Endothelial cell of umbilical vein (primary cell): ENCODE data around the gene GSE1. TPM values are rescaled to one million over a fixed set of nuclear protein-coding genes. Genes with fewer than 3 reads are reported as not detected.

Source experiments
- BruUV-seq: library from RNA; stranded (reverse); fragments of 400-500 nt; replicated peaks from 2 replicates; lab custom pipeline; 2021; lab: Mats Ljungman, UMichigan
- CTCF ChIA-PET: fragments of 300-600, 350-600 bp; sonication (Branson Sonifier 250); formaldehyde crosslinking; loops from one replicate; lab custom pipeline; 2021; ENCODE audit warnings: antibody characterized with exemption, inconsistent platforms; lab: Charles Lee
- POLR2A ChIA-PET: fragments of 300-600, 350-600 bp; sonication (Branson Sonifier 250); formaldehyde crosslinking; loops from one replicate; lab custom pipeline; 2021; ENCODE audit warnings: antibody characterized with exemption, inconsistent platforms; lab: Charles Lee
- DNase-seq: peaks from one replicate; pipeline ENCODE4 v3.0.0-alpha.2; 2011; ENCODE audit warnings: low read depth, low spot score
- FAIRE-seq: peaks from 2 replicates; lab custom pipeline; 2011; peaks lifted over from hg19 to GRCh38; lab: Jason Lieb, UNC
- H2AFZ ChIP-seq: 2 replicates; pipeline ENCODE4 v1.6.0; 2012; ENCODE audit warnings: low read depth, low read length, control low read depth, inconsistent platforms
- H3K27ac ChIP-seq: 2 replicates; pipeline ENCODE4 v1.5.1; 2011; ENCODE audit warnings: low read depth, mild to moderate bottlenecking, control low read depth, low read length, moderate library complexity; ENCODE audit not compliant: insufficient read depth
- H3K27me3 ChIP-seq, 2 experiments: 2 replicates each; pipeline versions ENCODE4 v1.6.0 to v1.6.1; 2011; ENCODE audit warnings: low read length in 2 of 2, mixed read lengths in 1 of 2; ENCODE audit not compliant: control insufficient read depth in 2 of 2, insufficient read depth in 2 of 2
- H3K36me3 ChIP-seq, 2 experiments: 2 replicates in 1 of 2; 3 replicates in 1 of 2; pipeline ENCODE4 v1.5.1; 2011; ENCODE audit warnings: low read length in 2 of 2, mild to moderate bottlenecking in 1 of 2, moderate library complexity in 1 of 2; ENCODE audit not compliant: control insufficient read depth in 2 of 2, insufficient read depth in 2 of 2; ENCODE audit errors: extremely low read depth in 1 of 2
- H3K4me1 ChIP-seq: 3 replicates; pipeline ENCODE4 v1.5.1; 2011; ENCODE audit warnings: mild to moderate bottlenecking, low read length; ENCODE audit not compliant: control insufficient read depth, insufficient read depth; ENCODE audit errors: extremely low read depth
- H3K4me2 ChIP-seq: 2 replicates; pipeline ENCODE4 v1.6.1; 2011; ENCODE audit warnings: low read length, control low read depth, mixed read lengths; ENCODE audit not compliant: insufficient read depth
- H3K4me3 ChIP-seq, 3 experiments: fragments of 200-600 bp in 1 of 3; sonication (generic), shearing (Covaris generic) in 1 of 3; replicated peaks in 1 of 3; 2 replicates each; pipeline ENCODE4 v1.5.1; 2011 to 2016; ENCODE audit warnings: control low read depth in 3 of 3, low read length in 3 of 3, mild to moderate bottlenecking in 2 of 3, inconsistent platforms in 1 of 3, low read depth in 1 of 3, moderate library complexity in 1 of 3; ENCODE audit not compliant: insufficient read depth in 1 of 3
- H3K79me2 ChIP-seq: 2 replicates; pipeline ENCODE4 v1.6.0; 2012; ENCODE audit warnings: low read length, inconsistent platforms; ENCODE audit not compliant: control insufficient read depth, insufficient read depth
- H3K9ac ChIP-seq: replicated peaks from 2 replicates; pipeline ENCODE3; 2011; ENCODE audit warnings: low read length, control low read depth; ENCODE audit not compliant: insufficient read depth; ENCODE audit errors: extremely low read depth
- H3K9me1 ChIP-seq: replicated peaks from 3 replicates; pipeline ENCODE4 v1.6.0; 2011; ENCODE audit warnings: mild to moderate bottlenecking, low read length; ENCODE audit not compliant: control insufficient read depth, insufficient read depth; ENCODE audit errors: extremely low read depth
- H3K9me3 ChIP-seq: replicated peaks from 2 replicates; pipeline ENCODE4 v1.5.1; 2012; ENCODE audit warnings: low read length, inconsistent platforms; ENCODE audit not compliant: control insufficient read depth, insufficient read depth
- H4K20me1 ChIP-seq: replicated peaks from 2 replicates; pipeline ENCODE3; 2011; ENCODE audit warnings: mild to moderate bottlenecking, low read length; ENCODE audit not compliant: control insufficient read depth, insufficient read depth; ENCODE audit errors: extremely low read depth
- CTCF ChIP-seq, 2 donors: IDR thresholded peaks; 1 replicate in 1 of 2; 2 replicates in 1 of 2; pipeline ENCODE4 v1.5.1; 2011; ENCODE audit warnings: low read length in 2 of 2, mild to moderate bottlenecking in 2 of 2, moderate library complexity in 2 of 2, control low read depth in 1 of 2, inconsistent platforms in 1 of 2, low read depth in 1 of 2; ENCODE audit not compliant: insufficient read depth in 1 of 2; ENCODE audit errors: extremely low read depth in 1 of 2
- EZH2 ChIP-seq: IDR thresholded peaks from 2 replicates; pipeline ENCODE4 v1.6.1; 2012; ENCODE audit warnings: borderline replicate concordance, low read depth, mild to moderate bottlenecking, moderate library complexity, low read length, inconsistent platforms; ENCODE audit not compliant: severe bottlenecking
- FOS ChIP-seq: IDR thresholded peaks from 2 replicates; pipeline ENCODE4 v1.6.1; 2011; ENCODE audit warnings: mild to moderate bottlenecking, low read length, moderate library complexity, borderline replicate concordance; ENCODE audit not compliant: insufficient read depth
- GATA2 ChIP-seq: IDR thresholded peaks from 2 replicates; pipeline ENCODE4 v1.7.0; 2011; ENCODE audit warnings: low read depth, mild to moderate bottlenecking, moderate library complexity, mixed read lengths, low read length; ENCODE audit not compliant: insufficient read length, insufficient read depth
- JUN ChIP-seq: IDR thresholded peaks from 2 replicates; pipeline ENCODE4 v1.6.1; 2011; ENCODE audit warnings: borderline replicate concordance, low read depth; ENCODE audit not compliant: insufficient read length, insufficient read depth
- MAX ChIP-seq: IDR thresholded peaks from 2 replicates; pipeline ENCODE4 v1.6.1; 2011; ENCODE audit not compliant: insufficient read depth, insufficient read length
- MYC ChIP-seq: IDR thresholded peaks from one replicate; pipeline ENCODE4 v1.6.1; 2011; ENCODE audit warnings: mild to moderate bottlenecking, low read depth, low read length
- POLR2A ChIP-seq: IDR thresholded peaks from 2 replicates; pipeline ENCODE4 v1.6.1; 2012; ENCODE audit warnings: low read depth, mild to moderate bottlenecking, control low read depth, low read length
- POLR2AphosphoS5 ChIP-seq: IDR thresholded peaks from 2 replicates; pipeline ENCODE4 v1.6.1; 2012; ENCODE audit warnings: low read depth, mild to moderate bottlenecking, control low read depth, low read length, moderate library complexity; ENCODE audit not compliant: insufficient read depth
- dilution Hi-C: fragments of 300-500 bp; cut with MboI; formaldehyde crosslinking; loops from one replicate; pipeline ENCODE4 v1.15.0; 2019; ENCODE audit warnings: low sequenced_read_pairs; ENCODE audit not compliant: extremely low pct_ligation_motif_present
- intact Hi-C: fragments of 100-400 bp; cut with micrococcal nuclease; formaldehyde crosslinking; loops from one replicate; pipeline ENCODE4 v1.10.0; 2022
- polyA plus RNA-seq, 4 experiments: library from polyadenylated mRNA; depleted of rRNA in 3 of 4; stranded (reverse) in 3 of 4; unstranded in 1 of 4; fragments of >200 nt; gene quantifications; 2 replicates each; pipeline versions ENCODE4 v1.2.1 to v1.2.3, GENCODE V29; 2011 to 2012; ENCODE audit warnings: missing spikeins in 1 of 4
- total RNA-seq: library from RNA; stranded (reverse); gene quantifications from 2 replicates; pipeline ENCODE4 v1.2.3, GENCODE V29; 2021

Gene GSE1
- total and polyA plus RNA-seq, 2 donors (not counting 3 experiments of a cell fraction or from before 2014, with no cell fraction given): 4.2 to 18.3 TPM

GRCh38 chr16:85588562-85589503 is 24.3 kb upstream of the GSE1 start:
- Histone ChIP-seq H3K9ac (no peak overlapping the region), H3K36me3 (no peaks in the 10 kb centered on the region), H4K20me1 (no peaks in the 10 kb centered on the region), H3K4me2 (no peak overlapping the region), H3K79me2 (no peaks in the 10 kb centered on the region), H3K9me3 (no peaks in the 10 kb centered on the region), H3K9me1 (no peaks in the 10 kb centered on the region), H2AFZ (no peak overlapping the region), H3K4me1 (no peaks in the 10 kb centered on the region), H3K27ac (no peak overlapping the region), H3K4me3 (no peak overlapping the region), H3K27me3 (no peaks in the 10 kb centered on the region)
- dilution Hi-C loops (no loop called here), intact Hi-C loops (no loop called here)
- TF ChIP-seq MAX (no peak), GATA2 (no peak), FOS (no peak), POLR2AphosphoS5 (no peak), CTCF (IDR thresholded peaks at IDR 0.05; ENCODE audit: extremely low read depth in 1 of 2, insufficient read depth in 1 of 2, low read depth in 1 of 2, low read length in 2 of 2) (no peak), MYC (no peak), POLR2A (no peak), JUN (no peak), EZH2 (no peak)
- no peak for DNase-seq
- ChIA-PET CTCF (interaction anchor here (0.6 to 0.7 kb wide), 2 partner anchors 139 to 1158 kb away, joined by 3 read pairs; no protein-coding TSS in a partner anchor), POLR2A (no interaction called here)
- no peak for FAIRE-seq
- no TSS peak for BruUV-seq
